Liver (tissue), 3 donors: ENCODE data around the gene GHITM.

Experiments
- GABPA ChIP-seq, 2 donors: IDR thresholded peaks in 1 of 2; conservative IDR thresholded peaks in 1 of 2; 2 replicates each; pipeline ENCODE4 v1.6.1; 2016; ENCODE audit warnings: antibody characterized with exemption in 2 of 2, mild to moderate bottlenecking in 1 of 2, moderate library complexity in 1 of 2
- JUND ChIP-seq, 2 donors: IDR thresholded peaks; 2 replicates each; pipeline ENCODE4 v1.6.1; 2016; ENCODE audit warnings: antibody characterized with exemption in 2 of 2
- RAD21 ChIP-seq, 2 donors: IDR thresholded peaks; 2 replicates each; pipeline ENCODE4 v1.6.1; 2016; ENCODE audit warnings: antibody characterized with exemption in 2 of 2, mild to moderate bottlenecking in 2 of 2
- RXRA ChIP-seq, 2 donors: IDR thresholded peaks; 2 replicates each; pipeline ENCODE4 v1.6.1; 2017 to 2018; ENCODE audit warnings: antibody characterized with exemption in 2 of 2, mild to moderate bottlenecking in 1 of 2
- TAF1 ChIP-seq: conservative IDR thresholded peaks from 2 replicates; pipeline ENCODE4 v1.6.1; 2016; ENCODE audit warnings: antibody characterized with exemption, mild to moderate bottlenecking
- YY1 ChIP-seq: IDR thresholded peaks from 2 replicates; pipeline ENCODE4 v1.6.1; 2016; ENCODE audit warnings: antibody characterized with exemption, mild to moderate bottlenecking
- TF ChIP-seq, protein P1 (sequence below): fragments of 150-350 bp; IDR thresholded peaks from 2 replicates; pipeline ENCODE4 v1.5.1; 2017; ENCODE audit warnings: improper control_type of control experiment, low read depth, low read length; ENCODE audit not compliant: missing input control
- TF ChIP-seq, protein P2 (sequence below): IDR thresholded peaks from 2 replicates; pipeline ENCODE4 v1.6.1; 2016; ENCODE audit warnings: antibody characterized with exemption
- TF ChIP-seq, protein P3 (sequence below): IDR thresholded peaks from 2 replicates; pipeline ENCODE4 v1.6.1; 2016; ENCODE audit warnings: antibody characterized with exemption
- TF ChIP-seq, protein P4 (sequence below): IDR thresholded peaks from 2 replicates; pipeline ENCODE4 v1.6.1; 2016; ENCODE audit warnings: antibody characterized with exemption, mild to moderate bottlenecking
- donor health status: healthy.
- donor health status: healthy.

DNA sequence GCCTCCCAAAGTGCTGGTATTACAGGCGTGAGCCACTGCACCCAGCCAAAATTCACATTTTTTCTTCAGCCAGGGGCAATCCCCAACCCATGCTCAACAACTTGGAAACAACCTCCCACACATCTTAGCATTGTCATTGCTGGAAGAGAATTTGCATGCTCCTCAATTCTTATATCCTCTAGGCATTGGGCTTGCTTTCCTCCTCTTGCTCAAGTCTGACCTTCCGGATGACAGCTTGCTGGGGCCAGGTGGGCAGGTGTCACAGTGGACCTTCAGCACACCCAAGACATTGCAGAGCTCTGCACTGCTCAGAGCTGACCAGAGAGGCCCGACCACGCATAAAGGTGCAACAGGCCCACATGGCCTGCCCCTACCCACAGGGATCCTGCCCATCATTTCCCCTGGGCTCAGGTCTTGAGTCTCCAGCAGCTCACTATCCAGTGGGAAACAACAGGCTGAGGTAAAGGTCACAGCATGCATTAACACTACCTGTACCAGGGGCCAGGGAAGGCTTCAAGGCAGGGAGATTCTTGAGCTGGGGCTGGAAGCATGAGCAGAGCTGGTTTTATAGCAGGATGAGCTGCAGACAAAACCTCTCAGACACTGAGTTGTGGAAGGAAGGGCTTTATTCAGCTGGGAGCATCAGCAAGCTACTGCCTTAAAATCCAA, 27.4 kb downstream of the GHITM start:
- TF ChIP-seq, protein P1, sequence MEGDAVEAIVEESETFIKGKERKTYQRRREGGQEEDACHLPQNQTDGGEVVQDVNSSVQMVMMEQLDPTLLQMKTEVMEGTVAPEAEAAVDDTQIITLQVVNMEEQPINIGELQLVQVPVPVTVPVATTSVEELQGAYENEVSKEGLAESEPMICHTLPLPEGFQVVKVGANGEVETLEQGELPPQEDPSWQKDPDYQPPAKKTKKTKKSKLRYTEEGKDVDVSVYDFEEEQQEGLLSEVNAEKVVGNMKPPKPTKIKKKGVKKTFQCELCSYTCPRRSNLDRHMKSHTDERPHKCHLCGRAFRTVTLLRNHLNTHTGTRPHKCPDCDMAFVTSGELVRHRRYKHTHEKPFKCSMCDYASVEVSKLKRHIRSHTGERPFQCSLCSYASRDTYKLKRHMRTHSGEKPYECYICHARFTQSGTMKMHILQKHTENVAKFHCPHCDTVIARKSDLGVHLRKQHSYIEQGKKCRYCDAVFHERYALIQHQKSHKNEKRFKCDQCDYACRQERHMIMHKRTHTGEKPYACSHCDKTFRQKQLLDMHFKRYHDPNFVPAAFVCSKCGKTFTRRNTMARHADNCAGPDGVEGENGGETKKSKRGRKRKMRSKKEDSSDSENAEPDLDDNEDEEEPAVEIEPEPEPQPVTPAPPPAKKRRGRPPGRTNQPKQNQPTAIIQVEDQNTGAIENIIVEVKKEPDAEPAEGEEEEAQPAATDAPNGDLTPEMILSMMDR = no peak
- TF ChIP-seq, protein P2, sequence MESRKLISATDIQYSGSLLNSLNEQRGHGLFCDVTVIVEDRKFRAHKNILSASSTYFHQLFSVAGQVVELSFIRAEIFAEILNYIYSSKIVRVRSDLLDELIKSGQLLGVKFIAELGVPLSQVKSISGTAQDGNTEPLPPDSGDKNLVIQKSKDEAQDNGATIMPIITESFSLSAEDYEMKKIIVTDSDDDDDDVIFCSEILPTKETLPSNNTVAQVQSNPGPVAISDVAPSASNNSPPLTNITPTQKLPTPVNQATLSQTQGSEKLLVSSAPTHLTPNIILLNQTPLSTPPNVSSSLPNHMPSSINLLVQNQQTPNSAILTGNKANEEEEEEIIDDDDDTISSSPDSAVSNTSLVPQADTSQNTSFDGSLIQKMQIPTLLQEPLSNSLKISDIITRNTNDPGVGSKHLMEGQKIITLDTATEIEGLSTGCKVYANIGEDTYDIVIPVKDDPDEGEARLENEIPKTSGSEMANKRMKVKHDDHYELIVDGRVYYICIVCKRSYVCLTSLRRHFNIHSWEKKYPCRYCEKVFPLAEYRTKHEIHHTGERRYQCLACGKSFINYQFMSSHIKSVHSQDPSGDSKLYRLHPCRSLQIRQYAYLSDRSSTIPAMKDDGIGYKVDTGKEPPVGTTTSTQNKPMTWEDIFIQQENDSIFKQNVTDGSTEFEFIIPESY = no peak
- TF ChIP-seq RAD21 (IDR thresholded peaks at IDR 0.05) (no peak), YY1 (no peak), GABPA (IDR thresholded peaks at IDR 0.05 in 1 of 2, conservative IDR thresholded peaks at IDR 0.05 in 1 of 2) (no peak), RXRA (IDR thresholded peaks at IDR 0.05) (no peak), JUND (IDR thresholded peaks at IDR 0.05) (no peak), TAF1 (no peak)
- TF ChIP-seq, protein P3, sequence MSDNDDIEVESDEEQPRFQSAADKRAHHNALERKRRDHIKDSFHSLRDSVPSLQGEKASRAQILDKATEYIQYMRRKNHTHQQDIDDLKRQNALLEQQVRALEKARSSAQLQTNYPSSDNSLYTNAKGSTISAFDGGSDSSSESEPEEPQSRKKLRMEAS = no peak
- TF ChIP-seq, protein P4, sequence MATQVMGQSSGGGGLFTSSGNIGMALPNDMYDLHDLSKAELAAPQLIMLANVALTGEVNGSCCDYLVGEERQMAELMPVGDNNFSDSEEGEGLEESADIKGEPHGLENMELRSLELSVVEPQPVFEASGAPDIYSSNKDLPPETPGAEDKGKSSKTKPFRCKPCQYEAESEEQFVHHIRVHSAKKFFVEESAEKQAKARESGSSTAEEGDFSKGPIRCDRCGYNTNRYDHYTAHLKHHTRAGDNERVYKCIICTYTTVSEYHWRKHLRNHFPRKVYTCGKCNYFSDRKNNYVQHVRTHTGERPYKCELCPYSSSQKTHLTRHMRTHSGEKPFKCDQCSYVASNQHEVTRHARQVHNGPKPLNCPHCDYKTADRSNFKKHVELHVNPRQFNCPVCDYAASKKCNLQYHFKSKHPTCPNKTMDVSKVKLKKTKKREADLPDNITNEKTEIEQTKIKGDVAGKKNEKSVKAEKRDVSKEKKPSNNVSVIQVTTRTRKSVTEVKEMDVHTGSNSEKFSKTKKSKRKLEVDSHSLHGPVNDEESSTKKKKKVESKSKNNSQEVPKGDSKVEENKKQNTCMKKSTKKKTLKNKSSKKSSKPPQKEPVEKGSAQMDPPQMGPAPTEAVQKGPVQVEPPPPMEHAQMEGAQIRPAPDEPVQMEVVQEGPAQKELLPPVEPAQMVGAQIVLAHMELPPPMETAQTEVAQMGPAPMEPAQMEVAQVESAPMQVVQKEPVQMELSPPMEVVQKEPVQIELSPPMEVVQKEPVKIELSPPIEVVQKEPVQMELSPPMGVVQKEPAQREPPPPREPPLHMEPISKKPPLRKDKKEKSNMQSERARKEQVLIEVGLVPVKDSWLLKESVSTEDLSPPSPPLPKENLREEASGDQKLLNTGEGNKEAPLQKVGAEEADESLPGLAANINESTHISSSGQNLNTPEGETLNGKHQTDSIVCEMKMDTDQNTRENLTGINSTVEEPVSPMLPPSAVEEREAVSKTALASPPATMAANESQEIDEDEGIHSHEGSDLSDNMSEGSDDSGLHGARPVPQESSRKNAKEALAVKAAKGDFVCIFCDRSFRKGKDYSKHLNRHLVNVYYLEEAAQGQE = no peak
